ENCODE measurements around the gene SSU72.

The SSU72 gene

DNA sequence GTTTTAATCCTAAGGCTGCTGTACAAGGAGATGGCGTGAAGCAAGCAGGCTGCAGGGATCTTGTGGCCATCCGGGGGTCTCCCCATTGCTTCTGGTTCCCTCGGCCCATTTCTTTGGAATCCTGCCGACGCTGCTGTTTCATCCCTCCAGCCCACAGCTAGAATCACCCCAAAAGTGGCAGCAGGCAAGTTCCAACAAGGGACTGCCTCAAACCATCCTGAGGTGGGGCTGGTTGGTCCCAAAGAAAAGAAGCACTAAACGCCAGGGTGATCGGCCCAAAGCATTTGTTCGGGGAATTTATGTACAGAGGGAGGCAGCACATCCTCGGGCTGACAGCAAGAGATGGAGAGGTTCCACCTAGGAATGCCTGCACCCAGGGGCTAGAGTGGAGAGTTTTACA is 36.1 kb upstream of the SSU72 start:
- no peak for DNase-seq (ENCODE audit: low spot score)

GRCh38 chr1:1609822-1610485 is 35.3 kb upstream of the SSU72 start:
- DNase-seq (ENCODE audit: low spot score): no peak

- no peak for DNase-seq (ENCODE audit: low spot score)
These were observed 31.6 kb upstream of the SSU72 start for GRCh38 chr1:1606232-1606631.

- DNase-seq (ENCODE audit: low spot score): no peak
These were observed 31.1 kb upstream of the SSU72 start for GRCh38 chr1:1605724-1606123.

GRCh38 chr1:1605034-1605591 is 30.4 kb upstream of the SSU72 start:
- DNase-seq (ENCODE audit: low spot score): no peak

- DNase-seq (ENCODE audit: low spot score): no peak
These were observed 29.8 kb upstream of the SSU72 start for GRCh38 chr1:1604374-1605033.

DNA sequence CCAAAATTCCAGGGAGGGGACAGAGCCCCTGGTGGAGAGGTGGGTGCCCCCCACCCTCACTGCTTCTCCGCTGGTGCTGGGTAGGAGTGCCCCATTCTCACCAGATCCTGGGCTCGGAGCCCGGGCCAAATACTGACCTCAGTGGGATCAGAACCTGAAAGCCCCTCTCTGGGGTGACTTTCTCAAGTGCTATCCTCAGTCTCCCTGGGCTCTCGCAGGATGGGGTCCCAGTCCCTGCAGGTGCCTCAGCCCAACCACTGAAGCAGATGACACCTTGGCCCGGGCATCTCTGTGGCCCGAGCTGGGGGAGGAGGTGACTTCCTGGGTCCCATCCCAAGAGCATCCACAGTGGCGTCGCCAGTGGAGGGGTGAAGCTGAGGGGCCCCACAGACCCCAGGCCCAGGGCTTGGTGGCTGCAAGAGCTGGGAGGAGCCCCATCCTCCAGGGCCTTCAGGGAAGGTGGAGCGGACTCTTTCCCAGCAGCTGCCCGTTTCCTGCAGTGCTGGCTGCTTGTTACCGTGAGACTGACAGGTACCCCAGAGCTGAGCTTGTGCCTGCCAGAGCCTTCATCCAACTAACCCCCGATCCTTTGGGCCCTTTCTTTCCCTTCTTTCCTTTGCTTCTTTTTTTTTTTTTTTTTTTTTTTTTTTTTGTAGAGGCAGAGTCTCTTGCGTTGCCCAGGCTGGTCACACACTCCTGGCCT is 29.2 kb upstream of the SSU72 start:
- DNase-seq (ENCODE audit: low spot score): no peak

DNA sequence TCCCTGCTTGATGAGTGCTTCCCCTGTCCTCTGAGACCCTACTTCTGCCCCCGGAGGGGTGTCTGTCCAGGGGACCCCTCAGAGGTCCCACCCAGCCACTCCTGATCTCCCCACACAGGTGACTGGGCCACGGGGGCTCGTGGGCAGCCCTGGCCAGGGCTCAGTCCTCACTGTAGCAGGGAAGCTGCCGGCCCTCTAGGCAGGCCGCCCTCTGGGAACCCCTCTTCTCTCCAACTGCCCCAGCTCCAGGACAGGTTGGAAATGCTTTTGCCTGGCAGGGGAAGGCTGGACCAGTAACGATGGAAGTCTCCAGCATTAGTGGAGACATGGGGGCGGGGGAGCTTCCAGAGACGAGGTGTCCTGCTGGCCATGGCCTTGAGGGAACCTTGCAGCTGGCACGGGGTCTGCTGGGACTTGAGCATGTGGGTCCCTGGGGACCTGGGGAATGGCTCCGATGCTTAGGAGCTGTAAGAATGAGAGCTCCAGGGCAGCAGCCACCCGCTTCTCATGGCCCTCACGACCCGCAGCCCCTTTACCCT is 28.4 kb upstream of the SSU72 start:
- DNase-seq (ENCODE audit: low spot score): no peak

- no peak for DNase-seq (ENCODE audit: low spot score)
These were observed 27.8 kb upstream of the SSU72 start for GRCh38 chr1:1602304-1602967.

DNA sequence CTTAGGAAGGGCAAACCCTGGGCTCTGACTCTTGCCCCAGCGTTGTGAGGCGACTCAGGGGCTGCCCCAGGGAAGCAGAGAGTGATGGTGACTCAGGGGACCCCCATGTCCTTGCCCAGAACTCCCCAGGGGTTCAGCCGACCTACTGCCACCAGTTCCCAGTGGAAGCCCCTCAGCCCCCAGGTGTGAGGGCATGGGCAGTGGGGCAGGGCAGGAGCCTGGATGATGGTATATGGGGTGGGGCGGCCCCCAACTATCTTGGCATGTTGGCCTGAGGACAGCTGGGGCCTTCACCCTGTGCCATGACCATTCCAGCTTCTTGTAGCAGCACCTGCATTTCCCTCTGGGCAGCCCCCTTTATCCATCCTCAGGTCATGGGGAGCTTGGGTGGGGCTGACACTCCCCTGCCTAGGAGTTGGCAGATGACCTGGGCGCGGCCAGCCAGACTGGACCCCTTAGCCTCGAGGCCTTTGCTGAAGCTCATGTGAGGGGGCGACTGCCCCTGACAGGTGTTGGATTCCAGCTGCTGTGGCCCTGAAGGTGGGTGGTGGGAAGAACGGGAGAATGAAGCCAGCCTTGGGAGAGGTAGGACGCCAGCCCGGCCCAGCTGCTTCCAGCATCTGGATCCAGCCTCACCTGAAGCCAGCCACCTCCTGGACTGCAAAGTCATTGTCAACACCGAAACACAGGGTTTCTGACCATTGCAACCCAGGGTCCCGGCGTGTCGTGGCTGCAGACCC is 27.1 kb upstream of the SSU72 start:
- DNase-seq (ENCODE audit: low spot score): no peak

GRCh38 chr1:1600861-1601563 is 26.3 kb upstream of the SSU72 start:
- no peak for DNase-seq (ENCODE audit: low spot score)

- DNase-seq (ENCODE audit: low spot score): no peak
These were observed 25.5 kb upstream of the SSU72 start, which contains the start of gene FNDC10 for GRCh38 chr1:1599935-1600860. TSS of gene FNDC10 (minus strand) at chr1:1600135. CDS start at chr1:1600015, 120 bp downstream.

- DNase-seq (ENCODE audit: low spot score): peak; percentile 56
These were observed 24.6 kb upstream of the SSU72 start for GRCh38 chr1:1599030-1599934.

- no peak for DNase-seq (ENCODE audit: low spot score)
These were observed 24.0 kb upstream of the SSU72 start for GRCh38 chr1:1598720-1599029.

- DNase-seq (ENCODE audit: low spot score): no peak
These were observed 23.5 kb upstream of the SSU72 start for GRCh38 chr1:1598051-1598719.

GRCh38 chr1:1597275-1597930 is 22.7 kb upstream of the SSU72 start:
- DNase-seq (ENCODE audit: low spot score): peak; percentile 54

- DNase-seq (ENCODE audit: low spot score): no peak
These were observed 22.0 kb upstream of the SSU72 start for GRCh38 chr1:1596493-1597274.
